ENCODE data around the gene AHSA1. TPM values are rescaled to one million over a fixed set of nuclear protein-coding genes. Genes with fewer than 3 reads are reported as not detected.

AHSA1 gene
- total RNA-seq, 1 donor from 2014 or later = 63.4 TPM

GRCh38 chr14:77473921-77474320 lies 16.0 kb downstream of the AHSA1 start:
- DNase-seq = no peak

GRCh38 chr14:77474479-77475177 lies 16.7 kb downstream of the AHSA1 start:
- no peak for DNase-seq

GRCh38 chr14:77475432-77476115 lies 17.7 kb downstream of the AHSA1 start:
- no peak for DNase-seq

GRCh38 chr14:77478029-77478428 lies 20.1 kb downstream of the AHSA1 start:
- no peak for DNase-seq

GRCh38 chr14:77478796-77479195 lies 20.9 kb downstream of the AHSA1 start:
- no peak for DNase-seq

GRCh38 chr14:77482422-77482821 lies 24.5 kb downstream of the AHSA1 start:
- no peak for DNase-seq

GRCh38 chr14:77485256-77485655 lies 27.4 kb downstream of the AHSA1 start:
- no peak for DNase-seq

GRCh38 chr14:77485901-77486678 lies 28.2 kb downstream of the AHSA1 start:
- DNase-seq = no peak

GRCh38 chr14:77488558-77488957 lies 30.7 kb downstream of the AHSA1 start:
- DNase-seq = no peak

GRCh38 chr14:77489041-77489440 lies 31.1 kb downstream of the AHSA1 start:
- DNase-seq = no peak

GRCh38 chr14:77490347-77490986 lies 32.6 kb downstream of the AHSA1 start:
- no peak for DNase-seq

- no peak for DNase-seq
These were observed 33.2 kb downstream of the AHSA1 start for GRCh38 chr14:77491056-77491455.

- no peak for DNase-seq
These were observed 37.4 kb downstream of the AHSA1 start for GRCh38 chr14:77495334-77495733.

- DNase-seq = no peak
These were observed 40.5 kb downstream of the AHSA1 start, which contains the start of gene ISM2 for GRCh38 chr14:77498120-77498979. TSS of gene ISM2 (minus strand) at chr14:77498816. CDS start at chr14:77498793, 23 bp downstream.

- DNase-seq = no peak
These were observed 41.2 kb downstream of the AHSA1 start for GRCh38 chr14:77498984-77499527.

GRCh38 chr14:77502109-77502782 lies 44.4 kb downstream of the AHSA1 start:
- no peak for DNase-seq

GRCh38 chr14:77503138-77503537 lies 45.2 kb downstream of the AHSA1 start:
- DNase-seq = no peak

- DNase-seq = no peak
These were observed 47.1 kb downstream of the AHSA1 start for GRCh38 chr14:77505031-77505430.

- no peak for DNase-seq
These were observed 49.9 kb downstream of the AHSA1 start for GRCh38 chr14:77507762-77508161.

- no peak for DNase-seq
These were observed 50.4 kb downstream of the AHSA1 start for GRCh38 chr14:77508249-77508648.

GRCh38 chr14:77508876-77509275 lies 51.0 kb downstream of the AHSA1 start:
- DNase-seq = no peak
